NCI-H460 (cell line): ENCODE results near the gene RBM43. TPM values are rescaled to one million over a fixed set of nuclear protein-coding genes. Genes with fewer than 3 reads are reported as not detected.
"Not testable (repeated sequence)": the region's sequence is repeated elsewhere in the genome, so short reads cannot be mapped to it uniquely, and the experiment has no call there.

ENCODE experiments used
- DNase-seq: peaks from one replicate; pipeline ENCODE4 v3.0.0-alpha.2; 2016; ENCODE audit warnings: low read depth; ENCODE audit errors: extremely low read depth
- total RNA-seq: library from RNA; depleted of rRNA; stranded (reverse); fragments of >200 nt; shearing (Covaris generic); gene quantifications from 2 replicates; pipeline ENCODE4 v1.2.3, GENCODE V29; 2014

RBM43 gene
- total RNA-seq, 1 experiment from 2014 or later: 3.2 TPM

DNA sequence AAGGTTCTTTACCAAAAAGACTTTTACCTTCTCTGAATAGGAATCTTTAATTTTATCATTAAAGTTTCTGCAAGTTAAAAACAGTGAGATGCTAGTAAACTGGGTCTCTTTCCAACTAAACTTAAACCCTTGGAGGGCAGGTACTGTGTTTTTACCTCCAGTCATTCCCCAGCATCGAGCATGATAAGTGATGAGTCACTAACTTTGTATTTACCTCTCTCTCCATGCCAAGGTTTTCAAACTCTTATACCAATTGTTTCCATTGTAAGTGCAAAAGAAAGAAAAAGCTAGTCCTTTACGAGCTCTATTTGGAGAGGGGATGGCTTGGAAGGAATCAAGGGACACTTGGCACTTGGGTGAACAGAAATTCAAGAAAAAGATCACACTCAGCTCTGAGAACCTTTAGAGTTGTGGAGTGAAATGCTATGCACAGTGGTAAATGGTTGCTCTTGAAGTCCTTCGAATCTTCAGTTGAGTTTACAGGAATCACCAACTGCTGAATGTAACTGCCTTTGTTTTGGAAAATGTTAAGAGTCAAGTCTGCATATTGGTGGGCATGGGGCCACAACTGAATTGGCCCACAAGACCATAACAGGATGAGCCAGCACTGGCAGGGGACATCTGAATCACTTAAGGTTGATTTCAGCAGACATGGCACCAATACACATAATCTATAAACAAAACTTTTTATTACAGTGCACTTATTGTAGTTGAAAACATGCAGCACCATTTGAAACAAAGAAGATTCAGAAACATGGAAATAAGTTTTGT, 8.3 kb upstream of the RBM43 start:
- no peak for DNase-seq

DNA sequence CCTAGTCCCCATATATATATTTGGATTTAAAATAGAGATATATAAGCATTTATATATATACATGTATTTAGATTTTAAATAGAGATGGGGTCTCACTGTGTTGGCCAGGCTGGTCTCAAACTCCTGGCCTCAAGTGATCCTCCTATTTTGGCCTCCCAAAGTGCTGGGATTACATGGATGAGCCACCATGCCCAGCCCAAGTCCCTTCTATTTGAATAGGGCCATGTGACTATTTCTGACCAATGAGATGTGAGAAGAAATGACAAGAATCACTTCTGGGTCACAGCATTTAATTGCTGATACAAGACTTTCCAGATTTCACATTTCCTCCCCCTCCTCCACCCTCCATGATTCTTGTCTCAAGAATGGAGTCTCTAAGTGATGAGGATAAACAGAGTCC, 6.4 kb upstream of the RBM43 start:
- DNase-seq: no peak

DNA sequence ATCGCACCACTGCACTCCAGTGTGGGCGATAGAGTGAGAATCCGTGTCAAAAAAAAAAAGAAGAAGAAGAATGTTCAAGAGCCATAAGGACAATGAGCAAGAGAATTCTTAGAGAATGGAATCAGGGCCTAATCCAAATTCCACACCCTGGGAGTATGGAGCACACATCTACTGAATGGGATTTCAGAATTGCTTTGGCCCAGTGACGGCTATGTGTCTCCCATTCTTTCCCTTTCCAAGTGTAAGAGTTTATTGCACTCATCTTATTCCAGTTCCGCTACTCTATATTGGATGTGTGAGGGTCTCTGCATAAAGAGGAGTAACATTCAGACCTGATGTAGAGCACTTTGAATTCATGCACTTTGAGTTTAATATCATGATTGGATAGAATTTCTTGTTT, 5.9 kb upstream of the RBM43 start:
- no peak for DNase-seq

DNA sequence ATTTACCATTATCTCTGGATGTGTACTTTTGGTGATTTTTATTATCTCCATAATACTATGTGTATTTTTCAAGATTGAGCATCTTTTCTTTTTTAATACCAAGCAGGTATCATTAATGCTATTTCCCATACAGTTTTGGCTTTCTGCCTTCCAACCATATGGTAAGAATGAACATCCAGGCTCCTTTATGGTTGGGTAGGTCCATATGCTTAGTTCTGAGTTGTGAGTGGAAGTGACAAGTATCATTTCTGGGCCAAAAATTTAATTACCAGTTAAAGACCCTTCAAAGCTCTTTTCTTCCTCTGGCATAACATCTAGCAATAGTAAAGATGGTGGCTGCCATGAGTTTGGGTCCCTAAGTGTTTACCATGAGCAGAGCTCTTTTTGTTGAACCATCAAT, 4.3 kb upstream of the RBM43 start:
- DNase-seq: no peak

DNA sequence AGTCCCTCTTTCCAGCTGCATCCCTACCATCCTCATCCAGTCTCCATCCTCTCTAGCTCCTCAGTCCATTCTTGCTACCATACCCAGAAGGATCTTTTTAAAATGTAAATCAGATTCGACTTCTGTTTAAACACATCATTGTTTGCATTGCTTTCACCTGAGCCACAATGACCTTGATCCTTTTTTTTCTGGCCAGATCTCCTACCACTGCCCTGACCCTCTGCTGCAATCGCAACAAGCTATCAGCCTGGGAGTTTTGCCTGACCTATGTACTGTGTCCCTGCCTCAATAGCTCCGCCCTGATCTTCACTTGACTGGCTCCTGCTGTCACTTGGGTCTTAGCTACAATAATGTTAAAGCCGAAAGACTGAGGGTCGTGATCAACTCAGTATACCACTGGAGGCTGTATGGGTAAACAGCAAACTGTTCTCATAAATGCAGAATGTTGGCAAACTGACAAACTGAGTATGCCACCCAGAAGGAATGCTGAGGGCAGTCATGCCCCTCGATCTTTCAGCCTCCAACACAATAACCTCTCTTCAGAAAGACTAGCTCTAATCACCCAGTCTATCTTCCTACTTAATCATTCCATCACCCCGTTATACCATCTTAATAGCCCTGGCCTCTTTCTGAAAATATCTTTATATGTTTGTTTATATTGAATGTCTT, 2.6 kb upstream of the RBM43 start:
- no peak for DNase-seq

DNA sequence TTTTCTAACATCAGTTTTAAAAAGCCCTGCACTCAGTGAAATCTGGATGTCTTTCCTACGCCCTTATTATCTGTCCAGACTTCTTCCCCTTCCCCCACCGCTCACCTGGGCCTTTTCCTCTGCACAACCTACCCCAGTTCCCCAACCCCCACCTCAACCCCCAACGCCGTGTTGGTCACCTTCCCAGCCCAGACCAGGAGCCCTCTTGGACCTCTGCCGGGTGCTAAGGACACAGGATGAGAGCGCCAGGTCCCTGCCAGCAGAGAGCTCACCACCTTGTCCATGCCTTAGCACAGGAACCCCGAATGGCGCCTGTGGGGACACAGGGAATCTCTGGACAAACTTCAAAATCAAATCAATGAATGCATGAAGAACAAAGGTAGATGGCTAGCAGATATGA, 966 bp upstream of the RBM43 start:
- DNase-seq: no peak

DNA sequence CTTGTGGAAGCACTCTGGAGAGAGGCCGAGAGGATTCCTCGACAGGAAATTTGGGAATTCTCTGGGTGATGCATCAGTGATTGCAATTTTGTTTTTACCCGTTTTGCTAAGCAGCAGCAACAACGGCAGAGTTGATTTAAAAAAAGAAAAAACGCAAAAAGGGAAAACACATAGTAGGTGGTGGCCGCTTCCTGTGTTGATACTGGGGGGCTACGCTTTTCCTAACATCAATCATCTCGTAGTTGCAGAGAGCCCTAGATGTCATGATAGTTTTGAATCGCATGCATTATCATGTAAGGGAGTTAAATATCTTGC, 271 bp upstream of the RBM43 start:
- no peak for DNase-seq

DNA sequence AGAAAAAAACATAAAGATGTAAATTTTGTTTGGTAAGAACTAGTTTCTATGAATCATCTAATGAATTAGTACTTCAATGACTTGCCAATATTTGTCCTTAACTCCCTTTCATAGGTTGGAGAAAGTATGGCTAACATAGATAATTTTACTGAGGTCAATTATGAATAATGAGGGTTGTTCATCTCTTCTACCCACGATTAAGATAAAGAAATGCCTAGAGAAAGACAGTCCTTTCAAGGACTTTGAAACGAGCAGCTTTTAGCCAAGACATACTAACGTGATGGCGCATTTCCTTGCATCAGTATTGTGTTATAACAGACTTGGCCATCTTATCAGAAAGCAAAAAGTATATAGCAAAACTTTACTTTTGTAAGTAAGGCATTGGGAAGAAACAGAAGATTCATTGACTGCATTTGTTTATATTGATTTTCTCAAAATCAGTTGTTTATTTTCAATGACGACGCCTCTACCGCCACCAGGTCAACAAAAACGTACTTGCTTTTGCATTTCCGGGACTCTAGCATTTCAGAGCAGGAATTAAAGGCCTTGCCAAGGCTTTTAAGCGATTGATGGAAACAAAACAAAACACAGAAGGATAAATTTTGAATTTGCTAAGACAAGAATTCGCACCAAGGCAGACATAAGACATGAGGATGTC, 961 bp downstream of the RBM43 start:
- DNase-seq: no peak

DNA sequence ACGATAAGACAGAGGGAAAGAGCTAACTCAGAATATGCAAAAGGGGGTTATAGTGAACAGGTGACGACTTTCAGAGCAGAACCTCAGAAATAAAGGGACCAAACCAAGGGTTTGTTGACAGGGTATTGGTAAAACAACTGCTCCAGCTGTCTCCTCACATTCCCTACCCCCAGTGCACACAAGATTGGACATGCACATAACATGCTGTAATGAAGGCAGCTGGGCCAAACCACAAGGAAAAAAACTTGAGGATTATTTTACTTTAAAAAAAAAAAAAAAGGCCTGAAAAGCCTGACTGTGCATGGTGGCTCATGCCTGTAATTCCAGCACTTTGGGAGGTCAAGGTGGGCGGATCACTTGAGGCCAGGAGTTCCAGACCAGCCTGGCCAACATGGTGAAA, 3.5 kb downstream of the RBM43 start:
- no peak for DNase-seq

DNA sequence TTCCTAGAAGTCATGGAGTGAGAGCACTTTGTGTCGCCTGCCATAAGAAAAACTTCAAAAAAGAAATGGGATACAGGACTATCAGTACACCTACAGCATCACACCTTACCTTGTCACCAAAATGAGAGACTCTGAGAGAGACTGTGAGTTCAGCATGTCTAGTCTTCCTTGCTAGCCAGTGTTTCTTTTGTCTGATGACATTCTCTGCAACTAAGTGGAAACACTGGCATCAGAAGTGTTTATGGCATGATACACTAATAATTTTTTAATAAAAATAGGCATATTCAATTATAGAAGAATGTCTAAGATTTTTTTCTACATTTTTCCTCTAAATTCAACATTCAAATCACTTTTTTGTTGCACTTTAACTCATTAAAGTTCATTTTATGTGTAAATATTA, 9.0 kb downstream of the RBM43 start:
- no peak for DNase-seq

DNA sequence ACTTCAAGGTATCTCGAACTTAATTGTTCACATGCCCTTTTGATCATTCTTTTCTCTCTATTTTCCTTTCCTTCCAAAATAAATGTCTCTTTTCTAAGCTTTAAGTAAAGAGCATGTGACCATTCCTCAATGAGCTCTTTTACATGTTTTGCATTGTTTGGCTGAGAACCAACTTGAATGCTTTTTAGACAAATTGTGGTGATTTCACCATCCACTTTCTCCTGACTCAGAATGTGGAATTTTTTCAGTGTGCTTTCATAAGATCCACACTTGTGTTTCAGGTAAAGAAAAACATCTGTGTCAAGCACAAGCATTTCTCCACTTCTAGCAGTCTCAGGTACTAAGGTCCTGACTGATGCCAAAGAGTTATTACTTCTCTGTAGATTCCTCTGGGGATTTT, 10.7 kb downstream of the RBM43 start:
- DNase-seq: no peak

DNA sequence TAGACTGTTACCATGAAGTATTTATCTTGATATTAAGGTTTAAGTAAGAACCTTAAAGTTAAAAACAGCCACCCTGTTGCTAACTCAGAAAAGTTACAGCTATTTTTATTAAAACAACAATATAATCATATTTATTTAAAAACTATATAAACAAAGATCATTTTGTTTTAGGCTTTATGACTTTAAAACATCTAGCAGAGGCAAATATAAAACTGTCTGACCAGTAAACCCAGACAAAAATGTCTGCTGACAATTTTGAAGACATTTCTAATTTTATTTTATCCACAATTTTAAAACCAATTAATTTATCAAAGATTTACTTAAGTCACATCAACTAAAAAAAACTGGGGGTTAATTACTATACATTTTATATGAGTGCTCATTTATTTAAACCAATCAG, 14.2 kb downstream of the RBM43 start:
- no peak for DNase-seq

DNA sequence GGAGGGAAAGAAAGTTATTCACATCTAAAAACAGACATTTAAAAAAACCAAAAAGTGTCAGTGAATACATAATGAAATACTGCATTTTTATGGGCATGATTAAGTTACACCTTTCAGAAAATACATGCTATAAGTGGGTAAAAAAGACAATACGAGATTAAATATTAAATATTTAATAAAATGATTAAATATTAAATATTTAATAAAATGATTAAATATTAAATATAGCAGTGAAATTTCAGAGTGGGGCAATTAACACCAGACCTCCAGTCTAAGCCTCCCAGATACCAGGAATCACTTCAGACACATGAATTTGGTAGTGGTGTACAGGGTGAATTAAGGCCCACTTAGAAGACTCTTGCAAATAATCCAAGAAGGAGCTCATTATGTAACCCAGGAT, 15.5 kb downstream of the RBM43 start:
- no peak for DNase-seq

DNA sequence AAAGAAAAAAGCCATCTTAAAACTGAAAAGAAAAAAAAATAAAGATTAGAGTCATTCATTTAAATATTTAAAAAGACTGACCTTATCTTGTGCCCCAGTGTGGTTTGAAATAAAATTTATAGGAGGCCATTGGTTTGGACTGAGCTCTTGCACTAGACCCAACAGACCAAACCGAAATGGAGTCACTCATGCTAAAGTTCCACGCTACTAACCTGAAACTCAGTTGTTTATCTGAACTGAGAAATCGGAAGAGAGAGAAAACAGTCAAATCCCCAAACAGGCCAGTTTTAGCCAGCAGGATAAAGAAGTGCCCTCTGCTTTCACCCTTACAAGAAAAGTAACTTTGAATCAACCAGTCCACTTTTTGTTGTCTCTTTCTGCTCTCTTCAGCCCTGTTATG, 18.2 kb downstream of the RBM43 start:
- DNase-seq: no peak

DNA sequence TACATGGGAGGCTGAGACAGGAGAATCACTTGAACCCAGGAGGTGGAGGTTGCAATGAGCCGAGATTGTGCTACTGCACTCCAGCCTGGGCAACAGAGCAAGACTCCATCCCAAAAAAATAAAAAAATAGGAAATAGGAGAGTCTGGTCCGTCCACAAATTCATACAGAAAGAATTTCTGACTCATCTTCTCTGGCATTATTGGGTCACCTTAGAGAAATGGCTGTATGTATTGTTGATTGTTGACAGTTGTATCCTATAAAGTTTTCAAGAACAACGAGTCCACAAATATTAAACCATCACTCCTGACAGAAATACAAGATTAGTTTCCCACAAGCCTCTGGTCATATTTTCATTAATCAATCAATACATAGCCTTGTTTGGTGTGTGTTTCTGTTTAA, 20.4 kb downstream of the RBM43 start:
- no peak for DNase-seq

DNA sequence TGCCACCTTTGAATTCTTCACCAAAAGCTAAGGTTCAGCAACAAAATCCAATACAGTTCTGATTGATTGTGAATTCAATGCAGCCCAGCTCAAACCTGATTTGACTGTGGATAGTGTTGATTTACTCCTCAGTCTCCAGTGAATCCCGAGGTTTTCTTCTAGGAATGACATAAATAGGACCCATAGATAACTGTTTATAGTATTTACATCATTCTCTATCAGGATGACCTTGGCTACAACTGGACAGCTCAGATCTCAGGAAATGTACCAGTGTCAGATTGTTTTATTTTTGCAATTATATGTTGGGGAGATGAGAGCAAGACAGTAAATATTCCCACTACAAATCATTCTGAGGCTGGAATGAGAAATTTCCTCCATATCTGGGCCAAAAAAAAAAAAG, 21.2 kb downstream of the RBM43 start:
- no peak for DNase-seq

DNA sequence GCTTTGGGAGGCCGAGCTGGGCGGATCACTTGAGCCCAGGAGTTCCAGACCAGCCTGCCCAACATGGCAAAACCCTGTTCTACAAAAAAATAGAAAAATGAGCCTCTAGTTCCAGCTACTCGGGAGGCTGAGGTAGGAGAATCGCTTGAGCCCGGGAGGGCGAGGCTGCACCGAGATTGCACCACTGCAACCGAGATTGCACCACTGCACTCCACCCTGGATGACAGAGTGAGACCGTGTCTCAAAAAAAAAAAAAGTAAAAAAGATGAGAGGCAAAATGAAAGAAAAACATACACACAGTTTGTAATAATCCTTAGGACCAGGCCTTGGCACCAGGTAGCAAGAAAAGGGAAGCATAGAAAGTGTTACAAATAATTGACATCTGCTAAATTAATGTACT, 22.0 kb downstream of the RBM43 start:
- DNase-seq: peak; percentile 33

DNA sequence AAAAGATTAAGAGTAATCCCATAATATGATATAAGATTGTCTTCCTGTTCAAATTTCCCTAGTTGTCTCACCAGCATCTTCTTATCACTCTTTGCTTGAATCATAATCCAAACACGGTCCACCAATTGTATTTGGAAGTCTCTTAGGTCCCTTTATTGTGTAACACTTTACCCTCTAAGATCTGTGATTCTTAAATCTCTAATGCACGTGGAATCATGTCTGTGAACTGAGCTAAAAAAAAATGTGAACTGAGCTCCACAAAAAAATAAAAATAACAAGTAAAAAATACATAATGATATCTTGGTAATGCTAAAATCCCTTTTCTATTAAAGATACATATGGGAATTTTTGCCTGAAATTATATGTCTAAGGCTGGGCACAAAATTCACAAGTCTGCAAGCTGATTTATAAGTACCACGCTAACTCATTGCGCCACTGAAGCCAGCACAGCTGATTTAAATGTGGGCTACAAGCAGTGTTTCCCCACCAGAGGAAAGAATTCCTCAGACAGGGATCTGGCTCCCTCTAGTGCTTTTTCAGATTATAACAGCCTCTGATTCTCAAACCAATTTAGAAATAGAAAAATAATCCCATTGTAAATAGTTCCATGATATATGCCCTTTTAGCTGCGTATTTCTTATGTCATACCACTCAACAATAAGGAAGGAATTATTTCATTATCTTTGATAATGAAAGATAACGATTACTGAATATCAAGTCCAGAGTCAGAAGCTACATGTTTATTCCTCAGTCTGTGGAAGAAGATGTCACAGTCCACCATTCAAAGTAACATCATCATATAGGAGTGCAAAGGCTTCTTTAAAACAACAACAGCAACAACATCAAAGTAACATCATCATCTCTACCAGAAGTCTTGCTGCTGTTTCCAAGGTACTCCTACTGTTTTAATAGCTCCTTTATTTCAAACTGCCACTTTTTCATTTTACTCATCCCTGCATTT, 22.9 kb downstream of the RBM43 start:
- DNase-seq: peak; percentile 56

DNA sequence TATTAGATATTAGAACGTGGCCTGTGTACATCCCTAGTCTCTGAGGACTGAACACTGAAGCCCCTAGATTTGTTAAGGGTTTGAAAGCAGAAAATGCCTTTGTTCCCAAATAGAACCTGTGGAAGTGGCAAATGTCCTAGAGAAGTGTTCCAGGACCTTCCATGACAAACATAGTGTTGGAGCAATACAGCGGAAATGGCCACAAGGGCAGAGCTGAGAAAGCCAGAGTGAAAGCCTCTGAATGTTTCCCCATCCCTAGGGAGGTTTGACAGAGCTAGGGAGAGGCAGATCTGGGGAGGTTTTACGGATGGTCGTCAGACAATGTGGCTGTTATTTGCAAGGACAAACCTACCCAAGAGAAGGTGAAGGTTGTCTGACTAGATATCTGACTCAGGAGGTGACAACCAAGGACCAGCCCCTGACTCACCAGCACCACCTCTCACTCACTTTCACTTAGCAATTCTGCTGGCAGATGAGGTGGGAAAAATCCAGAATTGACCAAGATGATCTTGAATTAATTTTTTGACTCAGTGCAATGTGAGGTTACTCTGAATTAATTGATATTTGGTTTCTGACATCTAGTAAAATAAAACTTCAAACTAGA, 24.1 kb downstream of the RBM43 start:
- no peak for DNase-seq

DNA sequence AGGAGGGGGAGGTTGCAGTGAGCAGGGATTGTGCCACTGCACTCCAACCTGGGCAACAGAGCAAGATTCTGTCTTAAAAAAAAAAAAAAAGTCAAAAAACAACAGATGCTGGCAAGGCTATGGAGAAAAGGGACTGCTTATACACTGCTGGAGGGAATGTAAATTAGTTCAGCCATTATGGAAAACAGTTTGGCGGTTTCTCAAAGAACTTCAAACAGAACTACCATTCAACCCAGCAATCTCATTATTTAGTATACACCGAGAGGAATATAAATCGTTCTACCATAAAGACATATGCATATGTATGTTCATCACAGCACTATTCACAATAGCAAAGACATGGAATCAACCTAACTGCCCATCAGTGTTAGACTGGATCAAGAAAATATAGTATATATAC, 27.9 kb downstream of the RBM43 start:
- DNase-seq: not testable (repeated sequence)

DNA sequence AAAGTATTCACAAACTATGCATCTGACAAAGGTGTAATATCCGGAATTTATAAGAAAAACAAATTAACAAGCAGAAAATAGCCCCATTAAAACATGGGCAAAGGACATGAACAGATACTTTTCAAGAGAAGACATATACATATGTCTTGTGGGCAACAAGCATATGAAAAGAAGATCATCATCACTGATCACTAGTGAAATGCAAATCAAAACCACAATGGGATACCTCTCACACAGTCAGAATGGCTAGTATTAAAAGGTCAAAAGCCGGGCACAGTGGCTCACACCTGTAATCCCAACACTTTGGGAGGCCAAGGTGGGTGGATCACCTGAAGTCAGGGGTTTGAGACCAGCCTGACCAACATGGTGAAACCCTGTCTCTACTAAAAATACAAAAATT, 28.4 kb downstream of the RBM43 start:
- not testable (repeated sequence) for DNase-seq
